Loucy (cell line): ENCODE measurements around the gene PLS1.
"Not testable (repeated sequence)": the region's sequence is repeated elsewhere in the genome, so short reads cannot be mapped to it uniquely, and the experiment has no call there.

Experiments
- H2AFZ ChIP-seq: fragments of 200-600 bp; sonication (generic); 2 replicates; pipeline ENCODE4 v1.6.0; 2016; ENCODE audit warnings: antibody characterized with exemption, mild to moderate bottlenecking, low read length, moderate library complexity
- H3F3A ChIP-seq: fragments of 200-600 bp; 2 replicates; pipeline ENCODE4 v1.6.0; 2016; ENCODE audit warnings: antibody characterized with exemption, low read depth, mild to moderate bottlenecking
- H3K27me3 ChIP-seq: fragments of 200-600 bp; sonication (generic); 2 replicates; pipeline ENCODE4 v1.6.1; 2014; ENCODE audit warnings: low read length, mild to moderate bottlenecking; ENCODE audit not compliant: insufficient read depth, poor library complexity, severe bottlenecking
- H3K36me3 ChIP-seq: fragments of 200-600 bp; sonication (generic); 2 replicates; pipeline ENCODE4 v1.6.1; 2016; ENCODE audit warnings: low read length; ENCODE audit not compliant: insufficient read depth
- H3K4me1 ChIP-seq: fragments of 200-600 bp; sonication (generic); 2 replicates; pipeline ENCODE4 v1.5.1; 2014; ENCODE audit warnings: low read length, mild to moderate bottlenecking; ENCODE audit not compliant: insufficient read depth, poor library complexity, severe bottlenecking
- H3K4me2 ChIP-seq: fragments of 200-600 bp; sonication (generic); 2 replicates; pipeline ENCODE4 v1.6.0; 2014; ENCODE audit warnings: antibody characterized with exemption, low read length, low read depth, mild to moderate bottlenecking; ENCODE audit not compliant: poor library complexity, severe bottlenecking
- H3K4me3 ChIP-seq: fragments of 200-600 bp; sonication (generic); 2 replicates; pipeline ENCODE4 v1.5.1; 2014; ENCODE audit warnings: low read length, mild to moderate bottlenecking, mixed read lengths; ENCODE audit not compliant: poor library complexity, severe bottlenecking
- H3K79me2 ChIP-seq: fragments of 200-600 bp; sonication (generic); 2 replicates; pipeline ENCODE4 v1.6.1; 2014; ENCODE audit warnings: low read length; ENCODE audit not compliant: insufficient read depth
- H3K9ac ChIP-seq: fragments of 200-600 bp; sonication (generic); 2 replicates; pipeline ENCODE4 v1.6.0; 2014; ENCODE audit warnings: mild to moderate bottlenecking, low read depth, low read length, moderate library complexity; ENCODE audit not compliant: poor library complexity, severe bottlenecking
- H3K9me2 ChIP-seq: fragments of 200-600 bp; sonication (generic); replicated peaks from 2 replicates; pipeline ENCODE4 v1.6.1; 2016; ENCODE audit warnings: low read depth, low read length, mixed read lengths
- H3K9me3 ChIP-seq: fragments of 200-600 bp; sonication (generic); 2 replicates; pipeline ENCODE4 v1.6.1; 2014; ENCODE audit warnings: mild to moderate bottlenecking, antibody characterized with exemption, low read length, low read depth; ENCODE audit not compliant: insufficient read depth
- H4K20me1 ChIP-seq: fragments of 200-600 bp; sonication (generic); 2 replicates; pipeline ENCODE4 v1.6.0; 2014; ENCODE audit warnings: antibody characterized with exemption, low read length, mild to moderate bottlenecking; ENCODE audit not compliant: insufficient read depth, poor library complexity, severe bottlenecking
- CTCF ChIP-seq: fragments of 200-600 bp; sonication (generic); conservative IDR thresholded peaks from 2 replicates; pipeline ENCODE4 v1.5.1; 2014; ENCODE audit warnings: mild to moderate bottlenecking, antibody characterized with exemption, low read length
- EZH2phosphoT487 ChIP-seq: fragments of 200-600 bp; IDR thresholded peaks from 2 replicates; pipeline ENCODE4 v1.6.1; 2018; ENCODE audit warnings: antibody characterized with exemption, mild to moderate bottlenecking, moderate library complexity, borderline replicate concordance

The PLS1 gene

DNA sequence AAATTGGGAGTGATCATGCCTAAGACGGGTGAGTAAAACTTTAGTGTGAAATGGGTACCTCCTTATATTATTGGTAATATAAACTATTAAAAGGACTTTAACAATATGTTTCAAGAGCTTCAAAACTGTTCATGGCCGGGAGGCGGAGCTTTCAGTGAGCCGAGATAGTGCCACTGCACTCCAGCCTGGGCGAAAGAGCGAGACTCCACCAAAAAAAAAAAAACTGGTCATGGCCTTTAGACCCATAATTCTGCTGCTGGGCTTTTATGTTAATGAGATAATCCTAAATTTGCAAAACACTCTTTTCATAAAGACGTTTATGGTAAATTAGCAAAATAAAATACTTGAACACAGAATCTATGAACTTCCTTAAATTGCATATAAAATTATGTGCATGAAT, 150.5 kb downstream of the PLS1 start:
- no peaks in the 10 kb centered on the region for H3K27me3 ChIP-seq
- H3K79me2 ChIP-seq, result no peaks in the 10 kb centered on the region
- H3K9me3 ChIP-seq, result no peaks in the 10 kb centered on the region
- no peak overlapping the region for H2AFZ ChIP-seq
- no peaks in the 10 kb centered on the region for H3K9me2 ChIP-seq
- H3K9ac ChIP-seq, result no peak overlapping the region
- H3K4me1 ChIP-seq, result no peaks in the 10 kb centered on the region
- H3K4me3 ChIP-seq, result no peak overlapping the region
- TF ChIP-seq EZH2phosphoT487 (no peak), CTCF (no peak)
- no peaks in the 10 kb centered on the region for H3F3A ChIP-seq
- H3K36me3 ChIP-seq, result no peaks in the 10 kb centered on the region
- H4K20me1 ChIP-seq, result no peaks in the 10 kb centered on the region
- H3K4me2 ChIP-seq, result no peak overlapping the region

DNA sequence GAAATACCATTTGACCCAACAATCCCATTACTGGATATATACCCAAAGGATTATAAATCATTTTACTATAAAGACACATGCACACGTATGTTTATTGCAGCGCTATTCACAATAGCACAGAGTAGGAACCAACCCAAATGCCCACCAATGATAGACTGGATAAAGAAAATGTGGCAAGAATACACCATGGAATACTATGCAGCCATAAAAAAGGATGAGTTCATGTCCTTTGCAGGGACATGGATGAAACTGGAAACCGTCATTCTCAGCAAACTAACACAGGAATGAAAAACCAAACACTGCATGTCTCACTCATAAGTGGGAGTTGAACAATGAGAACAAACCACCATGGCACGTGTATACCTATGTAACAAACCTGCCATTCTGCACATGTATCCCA, 154.3 kb downstream of the PLS1 start:
- H3K4me1 ChIP-seq, result not testable (repeated sequence)

GRCh38 chr3:142752605-142753004, 156.4 kb downstream of the PLS1 start:
- not testable (repeated sequence) for H3K4me1 ChIP-seq, H3K9me3 ChIP-seq, H3K4me3 ChIP-seq, H3K9me2 ChIP-seq, H3K36me3 ChIP-seq, H3K79me2 ChIP-seq, H3K9ac ChIP-seq, H4K20me1 ChIP-seq, H3K4me2 ChIP-seq, H2AFZ ChIP-seq, H3K27me3 ChIP-seq, H3F3A ChIP-seq

More for the DNA sequence above, 154.3 kb downstream of the PLS1 start:
- not testable (repeated sequence) for H3K36me3 ChIP-seq, H3K4me2 ChIP-seq, H3K27me3 ChIP-seq, H3K9me3 ChIP-seq, H3K4me3 ChIP-seq, H2AFZ ChIP-seq, H3K9me2 ChIP-seq, H3F3A ChIP-seq, H4K20me1 ChIP-seq, H3K79me2 ChIP-seq, H3K9ac ChIP-seq

- no peaks in the 10 kb centered on the region for H3K36me3 ChIP-seq
- no peak overlapping the region for H3K4me2 ChIP-seq
- no peak overlapping the region for H3K9ac ChIP-seq
- H3K4me1 ChIP-seq, result no peaks in the 10 kb centered on the region
- no peaks in the 10 kb centered on the region for H3K9me3 ChIP-seq
- no peaks in the 10 kb centered on the region for H4K20me1 ChIP-seq
- no peak overlapping the region for H3K4me3 ChIP-seq
- TF ChIP-seq EZH2phosphoT487 (no peak), CTCF (no peak)
- no peaks in the 10 kb centered on the region for H3K27me3 ChIP-seq
- no peaks in the 10 kb centered on the region for H3F3A ChIP-seq
- no peak overlapping the region for H2AFZ ChIP-seq
- H3K79me2 ChIP-seq, result no peaks in the 10 kb centered on the region
- no peaks in the 10 kb centered on the region for H3K9me2 ChIP-seq
Measured at GRCh38 chr3:142754494-142754893, 158.3 kb downstream of the PLS1 start.
